Stimulated activated CD4-positive, alpha-beta T cell treated with anti-CD3 and anti-CD28 coated beads, Interleukin-4, amount 100 ng/mL, for 48 hours (primary cell): Measurements from ENCODE around the gene ZNF428.
A peak's percentile ranks its signal among the peaks of the same experiment; 100 is the strongest.
"Not testable (repeated sequence)": the region's sequence is repeated elsewhere in the genome, so short reads cannot be mapped to it uniquely, and the experiment has no call there.

Source experiments
- DNase-seq, 2 donors: peaks; one replicate each; pipeline ENCODE4 v3.0.0-alpha.2; 2020; ENCODE audit warnings: low read depth in 2 of 2

Gene ZNF428

GRCh38 chr19:43619262-43620060 lies at the start of gene ZNF428:
Gene ZNF428, minus strand, starts transcription at chr19:43619629. Its CDS starts 5,325 bp downstream, at chr19:43614304.
- DNase-seq, result peak; percentile 76 to 83

- peak; percentile 94 to 99 for DNase-seq
Observed at GRCh38 chr19:43668406-43669109, 49.1 kb upstream of the ZNF428 start.

DNA sequence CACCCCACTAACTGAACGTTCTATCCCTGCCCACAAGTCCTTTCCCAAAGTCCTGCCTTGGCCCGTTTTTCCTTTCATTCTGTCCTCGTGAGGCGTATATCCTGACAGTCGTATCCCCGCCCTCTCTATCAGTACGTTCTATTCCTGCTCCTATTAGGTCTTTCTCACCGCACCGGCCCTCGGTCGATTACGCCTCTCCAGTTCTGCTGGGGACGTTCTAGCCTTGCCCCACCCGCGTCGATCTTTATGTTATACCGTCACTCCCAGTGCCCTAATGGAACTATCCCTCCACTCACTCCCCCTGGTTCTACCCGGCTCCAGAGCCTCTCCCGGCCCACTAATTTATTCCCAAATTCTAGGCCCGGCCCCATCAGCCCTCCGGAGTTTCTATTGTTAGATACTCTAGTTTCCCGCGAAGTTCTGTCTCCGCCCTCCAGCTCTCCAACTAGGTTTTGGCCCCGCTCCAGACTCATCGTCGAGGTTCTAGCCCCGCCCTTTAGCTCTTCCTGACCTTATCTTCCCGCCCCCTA lies 48.5 kb upstream of the ZNF428 start:
- DNase-seq, result peak in 1 of 2 donors; percentile 97

DNA sequence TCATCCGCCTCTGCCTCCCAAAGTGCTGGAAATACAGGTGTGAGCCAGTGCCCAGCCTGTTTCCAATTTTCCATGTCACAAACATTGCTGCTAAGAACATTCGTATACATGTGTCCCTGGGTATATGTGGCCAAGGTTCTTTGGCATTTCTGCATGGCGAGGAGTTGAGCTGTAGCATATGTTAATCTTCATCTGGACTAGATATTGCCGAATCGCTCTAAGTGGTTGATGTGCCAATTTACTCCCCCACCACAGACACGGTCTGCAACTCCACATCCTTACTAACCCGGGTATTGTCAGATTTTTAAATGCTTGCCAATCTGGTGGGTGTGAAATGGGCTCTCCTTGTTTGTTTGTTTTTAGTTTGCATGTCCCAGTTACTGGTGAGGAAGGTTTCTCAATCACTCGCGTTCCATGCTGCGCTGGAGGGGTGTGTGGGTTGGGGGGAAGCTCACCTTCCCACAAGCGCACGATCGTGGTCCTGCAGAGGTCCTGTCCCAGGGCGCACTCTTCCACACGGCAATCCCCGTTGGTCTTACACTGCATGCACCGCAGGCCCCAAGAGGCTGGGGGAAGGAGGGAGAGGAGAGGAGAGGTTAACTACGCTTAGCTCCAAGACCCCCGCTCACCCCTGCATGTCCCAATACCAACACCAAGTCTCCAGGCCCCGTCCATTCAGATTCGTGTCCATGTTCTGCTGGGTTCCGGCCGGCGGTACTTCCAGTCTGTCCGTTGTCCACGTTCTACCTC lies 47.9 kb upstream of the ZNF428 start:
- DNase-seq, result no peak

GRCh38 chr19:43664018-43664417 lies 44.6 kb upstream of the ZNF428 start:
- DNase-seq, result no peak

DNA sequence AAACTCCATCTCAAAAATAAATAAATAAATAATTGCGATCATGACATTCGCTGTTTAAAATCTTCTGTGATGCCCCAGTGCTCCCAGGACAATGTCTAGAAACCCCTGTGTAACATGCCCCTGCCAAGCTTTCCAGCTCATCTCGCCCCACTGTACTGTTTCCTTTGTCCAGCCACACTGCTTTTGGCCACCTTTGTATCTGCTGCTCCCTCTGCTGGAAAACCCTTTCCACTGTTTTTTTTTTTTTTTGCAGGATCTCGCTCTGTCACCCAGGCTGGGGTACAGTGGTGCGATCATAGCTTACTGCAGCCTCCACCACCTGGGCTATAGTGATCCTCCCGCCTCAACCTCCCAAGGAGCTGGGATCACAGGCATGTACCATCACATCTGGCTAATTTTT lies 43.1 kb upstream of the ZNF428 start:
- no peak for DNase-seq

DNA sequence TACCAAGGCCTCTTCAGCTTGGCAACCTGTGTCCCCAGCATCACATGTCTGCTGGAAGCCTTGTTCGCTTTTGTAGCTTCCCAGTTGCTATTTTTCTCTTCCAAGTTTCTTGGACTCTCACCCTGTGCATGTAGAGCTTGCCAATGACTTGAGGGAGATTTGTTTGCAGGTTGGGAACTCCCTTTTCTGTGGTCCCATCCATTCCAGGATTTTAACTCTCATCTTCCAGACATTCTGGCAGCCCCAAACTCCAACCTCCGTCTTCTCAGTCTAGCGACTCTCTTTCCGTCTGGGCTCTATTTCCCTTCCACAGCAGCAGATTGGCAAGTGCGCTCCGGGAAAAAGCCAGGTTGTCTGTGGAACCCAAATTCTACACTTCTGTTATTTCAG lies 41.5 kb upstream of the ZNF428 start:
- no peak for DNase-seq

DNA sequence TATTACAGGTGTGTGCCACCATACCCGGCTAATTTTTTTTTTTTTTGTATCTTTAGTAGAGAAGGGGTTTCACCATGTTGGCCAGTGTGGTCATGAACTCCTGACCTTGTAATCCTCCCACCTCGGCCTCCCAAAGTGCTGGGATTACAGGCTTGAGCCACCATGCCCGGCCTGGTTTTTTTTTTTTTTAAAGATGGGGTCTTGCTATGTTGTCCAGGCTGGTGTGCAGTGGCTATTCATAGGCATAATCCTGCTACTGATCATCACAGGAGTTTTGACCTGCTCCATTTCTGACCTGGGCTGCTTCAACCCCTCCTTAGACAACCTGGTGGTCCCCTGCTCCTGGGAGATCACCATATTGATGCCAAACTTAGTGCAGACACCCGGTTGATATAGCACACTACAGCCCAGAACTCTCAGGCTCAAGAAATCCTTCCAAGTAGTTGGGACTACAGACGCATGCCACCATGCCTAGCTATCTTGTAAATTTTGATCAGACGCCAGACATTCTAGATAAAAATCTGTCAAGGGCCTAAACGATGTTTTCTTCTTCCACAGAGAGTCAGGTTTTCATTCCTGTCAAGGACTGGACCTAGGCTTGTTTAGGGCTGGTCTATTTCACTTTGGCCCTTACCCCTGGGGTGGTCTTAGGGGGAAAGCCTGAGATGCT lies 41.0 kb upstream of the ZNF428 start:
- DNase-seq, result no peak

DNA sequence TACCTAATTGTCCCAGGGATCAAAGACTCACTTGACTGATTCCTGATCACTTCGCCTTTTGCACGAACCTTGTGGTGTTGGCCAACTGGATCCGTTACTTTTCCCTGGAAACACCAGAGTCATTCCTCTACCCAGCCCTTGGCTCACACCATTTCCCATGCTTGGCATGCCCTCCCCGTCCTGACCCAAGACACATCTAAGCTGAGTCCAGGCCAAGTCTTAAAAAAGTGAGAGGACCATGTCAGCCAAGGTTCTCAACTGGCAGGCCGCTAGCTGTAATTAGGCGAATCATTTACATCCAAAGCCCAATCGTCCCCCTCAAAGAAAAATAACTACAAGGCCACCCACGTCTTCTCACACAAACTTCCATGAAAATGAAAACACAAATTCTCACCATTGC lies 39.1 kb upstream of the ZNF428 start:
- DNase-seq, result no peak

- DNase-seq, result no peak
Observed at GRCh38 chr19:43658001-43658400, 38.6 kb upstream of the ZNF428 start.

GRCh38 chr19:43656436-43656835 lies 37.0 kb upstream of the ZNF428 start:
- DNase-seq, result no peak

DNA sequence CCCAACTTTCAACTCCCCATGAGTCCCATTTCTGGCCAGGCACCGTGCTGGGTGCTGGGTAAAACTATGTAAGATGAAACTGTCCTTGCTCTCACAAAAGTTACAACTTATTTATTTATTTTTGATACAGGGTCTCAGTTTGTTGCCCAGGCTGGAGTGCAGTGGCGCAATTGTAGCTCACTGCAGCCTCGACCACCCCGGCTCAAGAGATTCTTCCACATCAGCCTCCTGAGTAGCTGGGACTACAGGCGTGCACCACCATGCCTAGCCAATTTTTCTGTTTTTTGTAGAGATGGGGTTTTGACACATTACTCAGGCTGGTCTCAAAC lies 33.1 kb upstream of the ZNF428 start:
- no peak for DNase-seq

GRCh38 chr19:43651758-43652545 lies 32.5 kb upstream of the ZNF428 start:
- peak in 1 of 2 donors; percentile 24 for DNase-seq

- DNase-seq, result not testable (repeated sequence)
Observed at GRCh38 chr19:43650276-43650675, 30.8 kb upstream of the ZNF428 start.

GRCh38 chr19:43649514-43649913 lies 30.1 kb upstream of the ZNF428 start:
- DNase-seq, result no peak

- no peak for DNase-seq
Observed at GRCh38 chr19:43648633-43649032, 29.2 kb upstream of the ZNF428 start.

DNA sequence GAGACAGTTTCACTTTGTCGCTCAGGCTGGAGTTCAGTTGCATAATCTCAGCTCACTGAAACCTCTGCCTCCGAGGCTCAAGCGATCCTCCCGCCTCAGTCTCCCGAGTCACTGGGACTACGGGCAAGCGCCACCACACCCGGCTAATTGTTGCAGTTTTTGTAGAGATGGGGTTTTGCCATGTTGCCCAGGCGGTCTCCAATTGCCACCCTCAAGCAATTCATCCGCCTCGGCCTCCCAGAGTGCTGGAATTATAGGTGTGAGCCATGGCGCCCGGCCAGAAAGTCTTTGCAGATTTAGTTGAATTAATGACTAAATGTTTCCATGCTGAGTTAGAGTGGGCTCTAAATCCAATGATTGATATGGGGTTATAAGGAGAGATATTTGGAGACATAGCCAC lies 24.8 kb upstream of the ZNF428 start:
- no peak for DNase-seq

DNA sequence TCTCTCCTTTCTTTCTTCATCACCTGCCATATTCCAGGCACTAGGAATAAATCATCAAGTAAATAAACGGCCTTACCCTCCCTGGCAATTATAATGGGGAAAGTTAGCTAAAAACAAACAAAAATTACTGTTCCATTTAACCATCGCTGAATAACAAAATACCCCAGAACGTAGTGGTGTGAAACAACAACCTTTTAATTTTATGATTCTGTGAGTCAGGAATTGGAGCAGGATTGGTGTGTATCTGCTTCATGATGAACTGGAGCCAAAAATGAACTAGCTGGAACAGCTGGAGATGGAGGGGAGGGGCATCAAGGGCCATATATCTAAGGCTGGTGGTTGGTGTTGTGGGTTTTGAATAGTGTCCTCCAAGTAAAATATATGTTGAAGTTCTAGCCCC lies 23.9 kb upstream of the ZNF428 start:
- no peak for DNase-seq

- DNase-seq, result no peak
Observed at GRCh38 chr19:43642531-43642930, 23.1 kb upstream of the ZNF428 start.

- no peak for DNase-seq
Observed at GRCh38 chr19:43641333-43641732, 21.9 kb upstream of the ZNF428 start.

- no peak for DNase-seq
Observed at GRCh38 chr19:43640424-43640757, 21.0 kb upstream of the ZNF428 start.
